Psoas muscle (tissue), 8 donors: ENCODE data around the gene GDF7. TPM values are rescaled to one million over a fixed set of nuclear protein-coding genes. Genes with fewer than 3 reads are reported as not detected.

Experiments used
- ATAC-seq, 4 donors: fragments of 200-7000 bp; cut with Tn5 transposase; one replicate each; pipeline ENCODE4 v1.9.1; 2020; ENCODE audit warnings: moderate library complexity in 3 of 4, mild to moderate bottlenecking in 2 of 4
- DNase-seq, 2 donors: peaks; one replicate each; pipeline ENCODE4 v3.0.0-alpha.2; 2020
- H3K27ac ChIP-seq: fragments of 200-600 bp; one replicate; pipeline ENCODE4 v1.8.0; 2022
- H3K27me3 ChIP-seq, 3 donors: fragments of 200-600 bp in 1 of 3; one replicate each; pipeline versions ENCODE4 v1.6.1 to v1.8.0; 2013 to 2022; ENCODE audit warnings: low read length in 2 of 3, mild to moderate bottlenecking in 2 of 3, moderate library complexity in 1 of 3; ENCODE audit not compliant: insufficient read depth in 3 of 3
- H3K36me3 ChIP-seq, 2 donors: fragments of 200-600 bp in 1 of 2; one replicate each; pipeline versions ENCODE4 v1.6.1 to v1.8.0; 2013 to 2022; ENCODE audit warnings: low read depth in 1 of 2, mild to moderate bottlenecking in 1 of 2, moderate library complexity in 1 of 2; ENCODE audit not compliant: insufficient read depth in 1 of 2
- H3K4me1 ChIP-seq: fragments of 200-600 bp; one replicate; pipeline ENCODE4 v1.8.0; 2022
- H3K4me3 ChIP-seq: fragments of 200-600 bp; one replicate; pipeline ENCODE4 v1.8.0; 2022; ENCODE audit warnings: mild to moderate bottlenecking
- H3K9me3 ChIP-seq: fragments of 200-600 bp; one replicate; pipeline ENCODE4 v1.8.0; 2022
- CTCF ChIP-seq: fragments of 200-600 bp; IDR thresholded peaks from one replicate; pipeline ENCODE4 v1.8.0; 2022; ENCODE audit warnings: antibody characterized with exemption
- WGBS, 3 donors: extraction: QIAGEN DNeasy Blood & Tissue Kit; methylation state at CpG; one replicate each; pipeline versions ENCODE4 v1.1.6 to v1.1.7; 2013; 5-methylcytosine and 5-hydroxymethylcytosine counted together
- intact Hi-C, 2 donors: fragments of 100-400 bp; cut with DNase I; formaldehyde crosslinking; loops; one replicate each; pipeline versions ENCODE4 v1.11.0 to v1.14.2; 2022
- polyA plus RNA-seq, 3 donors: library from polyadenylated mRNA; stranded (reverse); fragments of 200-250 nt; gene quantifications; one replicate each; pipeline ENCODE4 v1.2.3, GENCODE V29; 2013
- total RNA-seq, 4 donors: library from RNA; stranded (reverse); fragmentation: NEBNext Ultra II Directional in 2 of 4; extraction: Animal tissue kit (Norgen Biotek cat#: 25700) in 2 of 4; gene quantifications; one replicate each; pipeline versions ENCODE4 v1.2.1 to v1.2.4, GENCODE V29; 2021 to 2023
- donor health status: healthy with polysubstance abuse.
- donor health status: DM: no; HTN: no; CAD: no; lungs with moderate emphysema.
- donor health status: Bipolar disorder and iron deficiency.
- donor health status: healthy.
- donor health status: DM: yes; HTN: yes; CAD: no.
- donor health status: DM: no; HTN: no; CAD: no.
- donor health status: DM: no; HTN: no; CAD: no.
- donor health status: DM: yes; HTN: yes; CAD: no.

GDF7 gene
- total and polyA plus RNA-seq, 7 donors, result 0.03 to 0.94 (median 0.04) TPM

GRCh38 chr2:20668871-20669475, 2.0 kb downstream of the GDF7 start:
- TF ChIP-seq CTCF, result no peak
- Histone ChIP-seq H3K27ac (no peak overlapping the region), H3K9me3 (no peaks in the 10 kb centered on the region), H3K27me3 (peaks cover 3 to 93% (median 54%) of the 10 kb centered on the region in 3 donors), H3K4me3 (no peak overlapping the region), H3K36me3 (no peaks in the 10 kb centered on the region), H3K4me1 (peaks cover 4% of the 10 kb centered on the region)
- WGBS, 3 donors, result 74 to 79% (median 76%) methylated on average over 8 of the region's 8 CpGs
- no peak for ATAC-seq
- no peak for DNase-seq
- intact Hi-C loops, result loop anchor here in 1 of 2 donors (10.0 kb wide), 1 partner anchor 376 kb away; the partner anchor contains the start of gene APOB

- peaks cover 3 to 93% (median 50%) of the 10 kb centered on the region in 3 donors for H3K27me3 ChIP-seq
- H3K36me3 ChIP-seq, result no peaks in the 10 kb centered on the region
- no peaks in the 10 kb centered on the region for H3K9me3 ChIP-seq
- TF ChIP-seq CTCF, result no peak
- DNase-seq, result no peak
- intact Hi-C loops, result loop anchor here (5.0 to 10.0 kb wide), 2 partner anchors 375 to 962 kb away; partner anchors contain the start of gene APOB (in 1 of the 2)
- H3K27ac ChIP-seq, result no peak overlapping the region
- H3K4me1 ChIP-seq, result peaks cover 4% of the 10 kb centered on the region
- no peak for ATAC-seq
- H3K4me3 ChIP-seq, result no peak overlapping the region
- WGBS, 3 donors, result 45 to 48% (median 48%) methylated on average over 45 of the region's 45 CpGs
These were observed 2.8 kb downstream of the GDF7 start for GRCh38 chr2:20669562-20670314.

- no peaks in the 10 kb centered on the region for H3K36me3 ChIP-seq
- TF ChIP-seq CTCF, result no peak
- peaks cover 3 to 86% (median 44%) of the 10 kb centered on the region in 3 donors for H3K27me3 ChIP-seq
- DNase-seq, result no peak
- WGBS, 3 donors, result 12 to 16% (median 16%) methylated on average over 59 to 83 of the region's 83 CpGs
- intact Hi-C loops, result loop anchor here in 1 of 2 donors (5.0 kb wide), 1 partner anchor 963 kb away; no protein-coding TSS in a partner anchor
- H3K27ac ChIP-seq, result no peak overlapping the region
- peak overlapping the region; percentile 28 for H3K4me3 ChIP-seq
- peaks cover 2% of the 10 kb centered on the region for H3K4me1 ChIP-seq
- no peaks in the 10 kb centered on the region for H3K9me3 ChIP-seq
- no peak for ATAC-seq
These were observed 3.5 kb downstream of the GDF7 start for GRCh38 chr2:20670315-20671035.

GRCh38 chr2:20671036-20671735, 4.2 kb downstream of the GDF7 start:
- DNase-seq (no peak), ATAC-seq (no peak)
- Histone ChIP-seq H3K36me3 (no peaks in the 10 kb centered on the region), H3K4me1 (no peaks in the 10 kb centered on the region), H3K27me3 (peaks cover 3 to 79% (median 37%) of the 10 kb centered on the region in 3 donors), H3K27ac (no peak overlapping the region), H3K9me3 (no peaks in the 10 kb centered on the region), H3K4me3 (peak overlapping the region; percentile 28)
- WGBS, 3 donors, result 10 to 18% (median 10%) methylated on average over 44 to 60 of the region's 60 CpGs
- intact Hi-C loops, result loop anchor here in 1 of 2 donors (5.0 kb wide), 1 partner anchor 964 kb away; no protein-coding TSS in a partner anchor
- no peak for TF ChIP-seq CTCF
